GM12801 (cell line): Measurements from ENCODE around the gene BEAN1.

Source experiments
- CTCF ChIP-seq: IDR thresholded peaks from one replicate; pipeline ENCODE4 v1.5.1; 2011; ENCODE audit warnings: control low read depth; ENCODE audit not compliant: insufficient read length; ENCODE audit errors: extremely low read depth

BEAN1 gene

GRCh38 chr16:66454751-66455150 is 27.7 kb downstream of the BEAN1 start:
- no peak for TF ChIP-seq CTCF

GRCh38 chr16:66455970-66456369 is 28.9 kb downstream of the BEAN1 start:
- TF ChIP-seq CTCF = no peak

- TF ChIP-seq CTCF = no peak
Measured at GRCh38 chr16:66457888-66458287, 30.8 kb downstream of the BEAN1 start.

GRCh38 chr16:66458292-66458691 is 31.2 kb downstream of the BEAN1 start:
- no peak for TF ChIP-seq CTCF

- no peak for TF ChIP-seq CTCF
Measured at GRCh38 chr16:66458853-66459252, 31.8 kb downstream of the BEAN1 start.

- TF ChIP-seq CTCF = no peak
Measured at GRCh38 chr16:66459878-66460277, 32.8 kb downstream of the BEAN1 start.

GRCh38 chr16:66460703-66461102 is 33.6 kb downstream of the BEAN1 start:
- no peak for TF ChIP-seq CTCF

- TF ChIP-seq CTCF = no peak
Measured at GRCh38 chr16:66462912-66463311, 35.8 kb downstream of the BEAN1 start.
